ENCODE results near the gene CCDC33.

DNA sequence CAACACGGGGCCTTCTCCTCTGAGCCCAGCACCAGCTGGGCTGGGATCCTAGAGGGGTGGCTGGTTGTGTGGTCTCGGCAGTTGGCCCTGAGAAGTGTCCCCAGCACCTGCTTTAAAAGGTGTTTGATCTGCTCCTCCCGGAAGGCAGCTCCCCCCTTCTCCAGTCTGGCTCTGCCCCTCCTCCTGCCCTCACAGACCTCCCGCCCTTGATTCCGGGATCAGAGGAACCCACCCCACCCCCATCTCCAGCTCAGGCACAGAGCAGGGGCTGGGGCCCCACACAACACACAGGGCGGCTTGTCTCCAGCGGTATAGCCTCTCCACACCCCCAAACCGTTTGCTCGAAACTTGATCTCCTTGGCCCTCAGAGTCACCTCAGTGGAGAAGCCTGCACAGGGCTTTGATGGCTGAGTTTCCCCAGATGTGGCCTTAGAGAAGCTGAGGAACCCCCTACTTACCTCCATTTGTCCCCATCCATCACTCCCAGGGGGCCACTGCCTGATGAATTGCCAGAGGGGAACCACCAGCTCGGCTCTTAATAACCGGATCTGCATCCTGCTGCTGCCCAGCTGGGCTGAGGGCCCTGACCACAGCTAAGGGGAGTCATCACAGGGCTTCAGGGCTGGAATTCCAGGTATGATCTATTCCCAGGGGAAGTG, 27.1 kb upstream of the CCDC33 start:
- TF ChIP-seq CTCF (IDR thresholded peaks at IDR 0.05) = no peak
- no peak for TF ChIP-seq ZFX (IDR thresholded peaks at IDR 0.05; ENCODE audit: borderline replicate concordance)
